ENCODE results near the gene HAAO. TPM values are rescaled to one million over a fixed set of nuclear protein-coding genes. Genes with fewer than 3 reads are reported as not detected.

Gene HAAO
- total RNA-seq, 1 donor from 2014 or later = 19.0 TPM

DNA sequence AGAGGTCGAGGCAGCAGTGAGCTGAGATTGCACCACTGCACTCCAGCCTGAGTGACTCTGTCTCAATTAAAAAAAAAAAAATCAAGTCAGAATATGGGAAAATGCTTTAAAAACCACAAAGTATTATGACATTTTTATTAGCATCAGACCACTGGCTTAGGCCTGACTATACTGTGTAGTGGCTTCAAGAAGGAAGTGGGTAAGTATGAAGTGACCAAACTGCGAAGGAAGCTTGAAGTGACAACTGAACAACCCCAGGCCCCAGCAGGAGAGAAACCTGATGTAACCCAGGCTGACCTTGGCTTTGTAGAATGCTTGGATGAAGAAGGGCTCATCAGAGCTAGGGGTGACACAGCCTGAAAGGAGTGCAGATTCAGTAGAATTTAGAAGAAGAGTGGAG is 21.4 kb upstream of the HAAO start:
- no peak for DNase-seq (ENCODE audit: low spot score)

DNA sequence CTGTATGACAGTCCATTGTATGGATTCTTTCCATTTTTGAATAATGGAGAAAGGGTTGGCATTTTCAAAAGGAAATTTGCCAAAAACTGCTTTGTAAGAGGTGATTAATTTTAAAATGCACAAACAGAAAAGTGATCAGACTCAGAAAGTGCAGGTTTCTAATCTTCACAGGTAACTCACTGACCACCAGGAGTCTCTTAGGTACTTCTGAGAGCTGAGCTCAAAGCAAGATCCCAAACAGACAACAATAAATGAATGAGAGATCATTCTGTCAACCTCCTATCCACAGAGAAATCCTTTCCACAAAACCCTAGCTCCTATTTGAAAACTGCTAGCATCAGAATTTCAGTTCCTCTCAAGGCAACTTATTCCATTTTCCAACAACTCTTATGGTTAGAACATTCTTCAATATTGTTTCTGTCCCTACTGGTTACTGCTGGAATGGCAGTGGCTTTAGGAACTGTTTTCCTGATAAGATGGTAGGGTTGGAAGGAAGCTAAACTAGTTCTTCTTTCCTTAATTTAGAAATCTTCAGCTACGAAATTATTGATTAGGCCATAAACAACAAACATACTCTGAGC is 20.6 kb upstream of the HAAO start:
- DNase-seq (ENCODE audit: low spot score) = peak; percentile 53

DNA sequence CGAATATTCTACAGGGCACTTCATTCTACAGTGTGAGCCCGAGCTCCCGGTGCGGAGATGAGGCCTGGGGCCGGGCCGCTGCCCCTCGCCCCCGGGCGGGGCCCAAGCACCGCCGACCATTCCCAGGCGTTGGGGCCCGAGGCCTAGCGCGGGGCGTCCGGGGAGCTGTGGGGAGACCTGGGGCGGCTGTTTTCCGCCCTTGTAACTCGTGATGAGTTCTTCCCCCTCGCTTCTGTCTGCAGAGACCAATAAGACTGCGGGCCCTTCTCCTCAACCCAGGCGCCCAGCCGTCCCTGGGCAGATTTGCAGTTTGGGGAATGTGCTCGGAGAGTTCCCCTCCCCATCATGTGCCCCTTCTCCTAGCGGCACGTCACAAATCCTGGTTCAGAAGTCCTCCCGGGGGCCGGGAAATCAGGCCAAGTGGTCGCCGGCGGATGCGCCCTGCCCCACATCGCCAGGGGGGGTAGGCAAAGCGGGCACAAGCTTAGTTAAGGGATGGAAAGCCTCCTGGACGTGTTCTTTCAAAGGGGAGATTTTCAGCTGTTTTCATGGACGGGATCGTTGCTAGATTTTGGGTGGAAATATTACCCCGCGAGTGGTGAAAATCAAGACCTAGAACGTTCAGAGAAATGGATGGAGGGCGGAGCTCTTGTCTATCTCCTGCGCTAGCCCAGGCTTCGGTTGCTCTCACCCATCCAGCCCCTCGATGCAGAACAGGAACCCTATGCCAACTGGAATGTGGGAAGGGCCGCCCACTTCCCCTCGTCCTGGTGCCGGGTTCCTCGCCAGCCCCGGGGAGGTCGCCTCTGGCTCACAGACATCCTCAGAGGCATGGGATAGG is 18.8 kb upstream of the HAAO start:
- peak; percentile 84 for DNase-seq (ENCODE audit: low spot score)

DNA sequence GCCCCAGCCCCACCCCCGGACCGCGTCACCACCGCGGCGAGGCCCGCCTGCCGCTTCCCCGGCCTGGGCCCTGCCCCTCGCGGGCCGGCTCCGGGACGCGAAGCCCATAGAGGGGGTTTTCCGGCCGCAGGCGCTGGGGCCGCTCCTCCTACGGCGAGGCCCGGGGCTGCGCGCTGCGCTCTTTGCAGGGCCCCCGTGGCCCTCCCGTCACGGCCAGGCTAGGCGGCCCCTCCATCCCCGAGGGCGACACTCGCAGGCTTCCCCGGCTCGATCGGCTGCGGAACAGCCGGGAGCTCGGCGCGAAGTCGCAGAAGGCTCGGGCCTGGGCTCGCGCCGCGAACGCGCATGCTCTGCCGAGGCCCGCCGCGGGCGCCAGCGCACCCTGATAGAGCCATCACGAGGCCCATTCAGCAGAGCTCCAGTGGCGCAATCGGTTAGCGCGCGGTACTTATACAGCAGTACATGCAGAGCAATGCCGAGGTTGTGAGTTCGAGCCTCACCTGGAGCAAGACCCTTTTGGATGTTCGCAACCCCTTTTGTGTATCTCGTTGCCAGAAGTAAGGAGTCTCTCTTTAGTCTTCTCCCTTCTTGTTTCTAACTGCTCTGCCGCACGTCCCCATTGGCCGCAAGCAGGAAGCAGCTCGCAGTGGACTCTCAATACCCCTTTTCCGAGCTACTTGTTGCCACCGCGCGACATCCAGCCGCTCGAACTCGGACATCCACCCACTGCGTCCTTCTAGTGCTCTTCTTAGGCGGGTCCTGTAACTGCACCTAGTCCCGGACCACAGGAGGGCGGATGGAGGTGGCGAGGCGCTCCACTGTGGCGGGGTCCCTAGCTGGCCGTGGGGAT is 18.0 kb upstream of the HAAO start:
- DNase-seq (ENCODE audit: low spot score) = peak; percentile 97

DNA sequence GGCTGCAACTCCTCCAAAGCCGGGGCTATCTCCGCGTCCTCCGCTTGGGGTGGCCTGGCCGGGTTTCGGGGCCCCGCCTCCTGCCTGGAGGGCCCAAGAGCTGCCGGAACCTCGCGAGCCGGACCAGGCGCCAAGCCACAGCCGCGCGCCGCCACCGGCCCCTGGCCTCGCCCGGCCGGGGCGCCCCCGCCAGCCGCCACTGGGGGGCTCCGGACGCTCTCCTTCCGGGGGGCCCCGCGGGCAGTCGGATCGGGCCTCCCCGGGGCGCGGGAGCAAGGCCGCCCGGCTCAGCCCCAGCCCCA is 17.4 kb upstream of the HAAO start:
- DNase-seq (ENCODE audit: low spot score) = no peak

DNA sequence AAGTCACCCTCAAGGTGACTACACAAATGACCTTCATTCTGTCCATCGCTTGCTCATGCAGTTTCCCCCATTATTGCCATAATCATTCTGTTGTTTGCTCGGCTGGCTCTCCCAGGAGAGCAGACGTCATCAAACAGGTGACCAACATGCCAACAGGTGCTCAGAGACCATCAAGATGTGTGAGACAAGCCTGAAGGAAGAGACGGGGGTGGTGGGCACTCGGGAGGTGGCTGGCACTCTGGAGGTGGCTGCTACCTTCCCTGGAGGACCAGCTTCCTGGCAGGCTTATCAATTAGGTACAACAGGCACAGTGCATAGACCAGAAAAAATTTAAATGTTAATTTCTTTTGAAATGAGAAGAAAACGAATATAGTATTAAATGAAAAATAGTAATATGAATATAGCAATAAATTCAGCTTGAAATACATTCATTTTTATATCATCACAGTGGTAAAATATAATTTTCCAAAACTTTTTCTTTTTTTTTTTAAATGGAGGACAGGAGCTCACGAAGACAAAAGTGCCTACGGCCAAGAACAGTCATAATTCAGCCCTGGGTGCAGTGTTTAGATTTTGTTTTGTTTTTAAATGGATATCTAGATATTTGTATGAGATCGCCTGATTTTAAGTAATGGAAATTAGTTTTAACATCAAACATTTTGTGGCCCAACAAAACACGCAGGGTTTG is 16.9 kb upstream of the HAAO start:
- DNase-seq (ENCODE audit: low spot score) = no peak

DNA sequence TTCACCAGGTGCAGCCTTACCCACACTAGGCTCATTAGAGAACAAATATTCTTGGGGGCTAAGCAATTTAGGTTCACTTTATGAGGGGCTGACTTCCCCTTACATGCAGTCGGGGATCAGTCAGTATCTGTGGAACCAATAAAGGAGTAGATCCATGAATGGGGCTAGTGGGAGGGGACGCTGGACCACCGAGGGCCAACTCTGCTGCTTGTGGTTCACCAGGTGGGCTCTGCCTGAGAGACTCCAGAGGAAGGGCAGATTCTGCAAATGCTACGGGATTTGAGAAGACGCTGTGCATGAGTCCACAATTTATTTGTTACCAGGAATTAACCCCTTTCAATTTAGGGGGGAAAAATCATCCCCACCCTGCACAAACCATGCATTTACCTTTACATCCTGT is 15.9 kb upstream of the HAAO start:
- no peak for DNase-seq (ENCODE audit: low spot score)

DNA sequence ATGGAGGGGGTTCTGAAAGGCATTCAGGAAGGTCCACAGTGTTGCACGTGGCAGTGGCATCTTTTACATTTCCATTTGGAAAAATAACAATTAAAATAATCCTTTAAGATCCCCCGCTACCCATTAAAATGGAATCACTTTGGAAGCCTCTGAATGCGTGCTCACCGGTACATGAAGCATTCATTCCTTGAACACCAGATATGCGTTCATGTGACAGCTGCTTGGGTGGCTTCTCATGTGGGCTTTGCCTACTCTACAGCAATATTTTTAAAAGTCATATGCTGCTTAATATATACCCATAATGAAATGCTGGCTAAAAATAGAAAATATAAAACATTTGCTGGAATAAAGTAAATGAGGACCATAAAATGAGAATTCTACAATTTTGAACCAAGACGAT is 14.4 kb upstream of the HAAO start:
- no peak for DNase-seq (ENCODE audit: low spot score)

DNA sequence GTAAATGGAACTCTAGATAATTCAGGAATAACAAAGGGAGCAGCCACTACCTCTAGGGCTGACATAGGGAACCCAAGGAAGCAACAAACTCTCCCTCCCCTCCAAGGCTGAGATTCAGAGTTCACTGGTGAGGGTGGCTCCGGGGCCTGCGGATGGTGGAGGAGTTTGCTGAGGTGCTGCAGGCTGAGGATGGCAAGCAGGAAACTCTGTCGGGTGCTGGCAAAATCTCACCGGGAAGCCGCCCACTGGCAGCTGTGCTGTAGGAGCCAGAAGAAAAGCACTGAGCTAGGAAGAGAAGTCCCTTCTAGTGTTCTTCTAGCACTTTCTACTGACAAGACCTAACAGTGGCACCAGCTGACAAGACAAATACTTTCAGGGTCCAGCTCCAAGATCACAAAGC is 12.5 kb upstream of the HAAO start:
- no peak for DNase-seq (ENCODE audit: low spot score)

DNA sequence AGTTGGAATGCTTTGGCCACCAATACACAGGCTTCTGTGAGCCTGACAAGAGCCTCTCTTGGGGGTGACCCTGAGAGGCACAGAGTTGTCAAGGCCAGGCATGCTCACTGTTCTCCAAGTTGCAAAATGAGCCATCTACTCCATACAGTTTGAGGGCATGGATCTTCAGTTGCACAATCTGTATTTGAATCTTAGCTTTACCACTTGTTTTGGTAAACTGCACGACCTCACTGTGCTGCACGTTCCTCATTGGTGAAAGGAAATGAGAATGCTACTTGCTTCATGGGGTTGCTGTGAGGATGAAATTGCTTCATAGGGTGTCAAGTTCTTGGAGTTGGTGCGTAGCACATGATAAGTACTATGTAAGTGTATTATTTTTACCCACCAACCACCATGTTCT is 12.0 kb upstream of the HAAO start:
- DNase-seq (ENCODE audit: low spot score) = no peak

DNA sequence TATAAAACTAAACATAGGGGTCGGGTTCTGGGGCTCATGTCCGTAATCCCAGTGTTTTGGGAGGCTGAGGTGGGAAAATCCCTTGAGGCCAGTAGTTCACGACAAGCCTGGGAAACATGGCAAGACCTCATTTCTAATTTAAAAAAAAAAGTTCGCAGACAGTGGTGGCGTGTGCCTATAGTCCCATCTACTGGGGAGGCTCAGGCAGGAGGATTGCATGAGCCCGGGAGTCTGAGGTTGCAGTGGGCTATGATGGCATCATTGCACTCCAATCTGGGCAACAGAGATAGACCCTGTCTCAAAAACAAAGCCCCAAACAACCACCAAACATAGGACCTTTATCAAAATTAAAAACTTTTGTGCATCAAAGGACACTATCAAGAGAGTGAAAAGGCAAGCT is 9.8 kb upstream of the HAAO start:
- no peak for DNase-seq (ENCODE audit: low spot score)

DNA sequence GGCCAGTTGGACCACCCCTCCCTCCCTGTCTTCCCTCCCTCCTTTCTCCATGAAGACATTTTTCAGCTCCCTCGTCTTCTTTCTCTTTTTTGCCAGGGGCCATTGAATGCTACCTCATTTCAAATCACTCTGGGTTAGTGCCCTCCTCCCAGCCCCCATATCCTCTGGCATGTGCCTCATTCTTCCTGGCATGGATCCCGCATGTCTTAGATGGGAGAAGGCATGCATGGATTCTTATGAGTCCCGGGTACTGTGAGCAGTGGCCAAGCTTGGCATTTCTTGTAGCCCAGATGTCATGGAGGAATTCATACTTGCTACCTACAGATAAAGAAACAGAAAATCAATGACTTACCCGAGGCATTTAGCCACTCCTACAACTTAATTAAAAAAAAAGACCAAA is 9.0 kb upstream of the HAAO start:
- peak; percentile 57 for DNase-seq (ENCODE audit: low spot score)

DNA sequence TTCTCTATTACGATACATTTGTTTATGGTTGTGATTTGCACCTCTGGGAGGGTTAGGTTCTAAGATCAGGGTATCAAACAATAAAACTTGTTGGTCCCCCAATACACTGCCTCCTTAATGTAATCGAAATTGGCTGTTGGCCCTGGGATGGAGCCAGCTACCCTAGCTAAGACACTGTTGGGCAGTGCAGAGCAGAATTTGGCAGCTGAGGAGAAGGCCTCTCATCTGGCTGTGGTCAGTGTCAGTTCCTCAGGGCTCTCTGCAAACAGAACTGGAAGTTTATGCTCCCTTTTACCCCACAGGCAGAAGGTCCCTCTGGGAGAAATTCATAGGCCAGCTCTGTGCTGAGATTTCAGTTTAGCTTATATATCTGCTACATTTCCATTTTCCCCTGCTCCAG is 8.6 kb upstream of the HAAO start:
- DNase-seq (ENCODE audit: low spot score) = peak; percentile 57

DNA sequence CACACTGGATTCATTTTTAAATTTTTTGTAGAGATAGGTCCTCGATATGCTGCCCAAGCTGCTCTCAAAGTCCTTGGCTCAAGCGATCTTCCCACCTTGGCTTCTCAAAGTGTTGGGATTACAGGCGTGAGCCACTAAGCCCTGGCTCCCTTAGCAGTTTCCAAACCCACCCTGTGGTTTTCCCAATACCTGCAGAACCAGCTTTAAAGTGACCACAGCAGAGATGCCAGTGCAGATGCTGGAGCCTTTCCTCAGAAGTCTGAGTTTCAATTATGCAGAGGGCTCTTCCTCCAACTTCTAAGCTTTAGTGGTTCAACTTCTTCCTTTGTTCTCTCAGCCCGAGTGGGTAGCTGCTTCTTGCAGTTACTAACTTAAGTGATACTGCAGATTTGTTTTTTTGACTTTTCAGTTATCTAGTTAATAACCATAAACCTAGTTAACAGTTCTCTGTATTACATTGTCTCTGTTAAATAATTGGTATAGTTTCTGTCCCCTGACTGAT is 8.1 kb upstream of the HAAO start:
- no peak for DNase-seq (ENCODE audit: low spot score)

DNA sequence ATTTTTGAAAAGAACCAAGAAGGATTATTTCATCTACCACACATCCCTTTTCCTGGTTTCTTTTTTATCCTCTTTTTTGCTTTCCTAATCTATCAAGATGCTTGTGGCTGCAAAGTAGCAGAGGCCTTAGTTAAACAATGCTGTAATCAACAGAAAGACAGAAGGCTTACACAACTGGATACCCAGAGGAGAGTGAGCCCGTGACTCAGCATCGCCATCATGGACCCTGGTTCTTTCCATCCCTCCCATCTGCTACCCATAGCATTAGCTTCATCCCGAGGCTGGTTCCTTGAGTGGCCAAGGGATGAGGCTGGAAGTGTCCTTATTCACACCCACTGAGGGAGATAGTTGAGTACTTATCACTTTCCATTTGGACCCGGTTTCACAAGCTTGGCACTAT is 7.5 kb upstream of the HAAO start:
- no peak for DNase-seq (ENCODE audit: low spot score)

DNA sequence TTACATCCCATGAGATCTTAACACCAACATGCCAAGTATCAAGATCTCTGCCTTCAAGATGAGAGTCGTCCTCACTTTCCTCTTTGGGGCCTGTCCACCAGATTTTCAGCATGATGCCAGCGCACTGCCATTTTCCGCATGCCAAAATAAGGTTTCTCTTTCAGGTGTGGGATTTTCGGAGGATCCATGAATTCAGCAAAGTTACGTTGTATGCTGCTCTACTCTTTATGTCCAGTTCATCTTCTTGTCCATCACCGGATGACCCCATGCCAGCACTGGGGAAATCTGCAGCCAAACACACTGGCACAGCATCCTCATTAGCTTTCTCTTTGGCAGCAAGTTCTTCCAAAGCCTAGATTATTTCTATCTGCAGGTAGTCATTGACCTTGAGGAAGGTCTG is 4.9 kb upstream of the HAAO start:
- DNase-seq (ENCODE audit: low spot score) = no peak

DNA sequence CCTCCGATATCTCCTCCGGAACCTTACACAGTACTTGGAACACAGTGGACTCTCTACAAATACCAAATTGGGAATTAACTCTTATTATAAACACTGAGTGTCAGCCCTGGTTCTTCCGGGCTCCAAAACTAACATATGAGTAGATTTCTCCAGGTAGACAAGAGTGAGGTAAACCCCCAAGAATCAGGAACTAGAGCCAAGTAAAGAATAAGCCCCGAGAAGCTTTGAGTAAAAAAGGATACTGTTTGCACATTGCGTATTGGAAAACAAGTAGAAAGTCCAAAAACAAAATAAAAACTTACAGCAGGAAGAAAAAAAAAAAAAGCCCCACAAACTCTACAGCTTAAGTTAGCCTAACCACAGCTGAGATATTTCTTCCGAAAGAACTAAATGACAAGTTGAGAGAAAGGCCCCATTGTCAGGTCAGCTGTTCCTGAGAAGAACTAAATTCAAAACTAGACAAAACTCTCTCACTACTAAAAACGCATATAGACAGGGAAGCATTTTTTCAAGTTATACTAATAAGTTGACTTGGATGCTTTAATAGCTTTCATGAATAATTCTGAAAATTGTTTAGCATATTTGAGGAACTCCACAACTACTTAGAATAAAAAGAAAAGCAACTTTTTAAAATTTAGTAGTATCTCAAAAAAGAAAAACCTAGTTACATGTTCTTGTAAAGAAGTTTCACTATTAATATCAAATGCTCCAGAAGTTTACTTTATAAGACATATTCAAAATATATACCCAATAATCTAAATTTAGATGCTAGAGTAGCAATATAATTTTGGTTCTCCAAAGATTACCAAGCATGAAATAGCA is 4.3 kb upstream of the HAAO start:
- no peak for DNase-seq (ENCODE audit: low spot score)

DNA sequence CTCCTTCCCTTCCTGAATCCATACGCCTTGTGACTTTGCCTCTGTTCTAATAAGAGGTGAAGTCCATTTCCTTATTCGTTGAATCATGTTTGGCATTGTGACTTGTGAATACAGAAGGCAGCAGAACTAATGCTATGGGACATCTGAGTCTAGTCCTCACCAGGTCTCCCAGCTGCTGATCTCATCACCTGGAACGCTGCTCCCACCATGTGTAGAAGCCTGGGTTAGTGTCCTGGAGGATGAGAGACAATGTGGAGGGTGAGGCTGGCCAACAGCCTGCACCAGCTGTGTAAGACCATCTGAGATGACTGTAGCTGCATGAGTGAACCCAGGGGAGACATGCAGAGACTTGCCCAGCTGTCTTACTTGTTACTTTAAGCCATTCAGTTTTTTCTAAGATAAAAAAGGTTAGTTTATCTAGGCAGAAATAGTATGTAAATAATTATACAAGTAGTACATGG is 3.5 kb upstream of the HAAO start:
- DNase-seq (ENCODE audit: low spot score) = no peak

DNA sequence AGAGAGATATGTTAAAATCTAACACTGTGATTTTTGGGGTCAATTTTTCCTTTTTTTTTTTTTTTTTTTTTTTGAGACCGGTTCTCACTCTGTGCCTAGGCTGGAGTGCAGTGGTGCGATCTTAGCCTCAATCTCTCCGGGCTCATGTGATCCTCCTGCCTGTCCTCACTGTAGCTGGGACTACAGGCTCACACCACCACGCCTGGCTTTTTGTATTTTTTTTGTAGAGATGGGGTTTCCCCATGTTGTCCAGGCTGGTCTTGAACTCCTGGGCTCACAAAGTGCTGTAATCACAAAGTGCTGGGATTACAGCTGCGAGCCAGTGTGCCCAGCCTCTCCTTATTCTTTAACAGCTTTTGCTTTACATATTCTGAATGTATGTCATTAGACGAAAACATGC is 2.9 kb upstream of the HAAO start:
- no peak for DNase-seq (ENCODE audit: low spot score)

DNA sequence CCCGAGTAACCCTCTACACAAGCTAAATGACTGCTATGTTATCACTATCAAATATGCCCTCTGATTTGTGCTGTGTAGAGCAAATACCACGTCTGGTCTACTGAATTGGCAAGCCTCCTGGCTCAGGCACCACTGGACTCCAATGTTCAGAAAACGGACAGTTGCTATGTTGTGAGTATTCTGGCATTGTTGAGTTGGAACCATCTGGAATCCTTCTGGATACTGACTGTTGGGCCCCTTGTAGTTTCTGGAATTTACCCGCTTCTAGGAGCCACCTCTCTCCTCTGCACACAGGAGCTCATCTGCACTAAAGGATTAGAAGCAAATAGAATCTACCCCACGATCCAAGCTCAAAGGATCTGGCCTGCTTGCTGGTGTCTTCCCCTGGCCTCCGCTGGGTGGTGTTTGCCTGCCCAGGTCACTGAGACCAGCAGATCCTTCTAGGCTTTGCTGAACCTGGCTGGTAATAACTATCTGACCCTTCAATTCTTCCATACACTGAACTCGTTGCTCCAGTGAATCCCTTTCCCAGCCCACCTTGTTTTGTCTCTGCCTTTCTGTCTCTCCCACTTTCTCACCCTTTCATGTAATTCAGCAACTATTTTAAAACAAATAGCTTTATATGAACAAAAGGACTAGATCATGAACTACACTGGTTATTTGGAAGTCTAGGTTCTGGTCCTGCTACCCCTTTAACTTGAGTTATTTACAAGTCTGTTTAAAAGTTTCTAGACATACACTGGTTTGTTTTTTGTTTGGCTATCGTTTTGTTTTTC is 2.1 kb upstream of the HAAO start:
- peak; percentile 64 for DNase-seq (ENCODE audit: low spot score)

All from umbilical cord (tissue), 2 donors.